GM18508 (cell line): ENCODE measurements around the gene TRAF5.
A peak's percentile ranks its signal among the peaks of the same experiment; 100 is the strongest.

ENCODE experiments used
- ATAC-seq: cut with Tn5 transposase; IDR thresholded peaks from one replicate; pipeline ENCODE4 v1.9.1; 2021; ENCODE audit warnings: moderate number of reproducible peaks; ENCODE audit not compliant: insufficient read depth, unreplicated experiment

Gene TRAF5

DNA sequence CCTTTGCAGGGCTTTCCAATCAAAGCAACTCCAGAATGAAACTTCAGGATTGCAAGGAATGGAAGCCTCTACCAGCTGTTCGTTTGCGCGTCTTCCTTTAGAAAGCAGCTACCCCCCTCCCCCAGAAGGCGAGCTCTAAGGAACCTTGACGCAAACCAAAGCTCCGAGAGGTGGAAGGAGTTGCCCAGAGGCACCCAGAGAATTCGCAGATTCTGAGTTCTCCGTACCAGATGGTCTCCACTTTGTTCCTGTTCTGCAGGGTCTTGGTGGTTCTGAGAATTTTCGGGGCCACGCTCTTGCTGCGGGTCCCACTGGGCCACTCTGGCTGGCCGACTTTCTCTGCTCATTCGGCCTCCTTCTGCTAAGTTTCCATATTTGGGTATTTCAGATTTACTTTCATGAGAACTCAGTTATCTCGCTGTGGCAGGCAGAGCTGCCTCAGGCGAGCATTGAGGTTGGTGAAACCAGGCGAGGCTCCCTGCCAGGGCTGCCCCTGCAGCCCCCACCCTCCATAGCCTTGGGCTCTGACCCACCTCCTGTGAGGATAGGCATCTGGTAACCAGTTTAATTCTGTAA lies 801 bp downstream of the TRAF5 start:
- no peak for ATAC-seq

- ATAC-seq: no peak
These were observed 1.6 kb downstream of the TRAF5 start for GRCh38 chr1:211328084-211328694.

DNA sequence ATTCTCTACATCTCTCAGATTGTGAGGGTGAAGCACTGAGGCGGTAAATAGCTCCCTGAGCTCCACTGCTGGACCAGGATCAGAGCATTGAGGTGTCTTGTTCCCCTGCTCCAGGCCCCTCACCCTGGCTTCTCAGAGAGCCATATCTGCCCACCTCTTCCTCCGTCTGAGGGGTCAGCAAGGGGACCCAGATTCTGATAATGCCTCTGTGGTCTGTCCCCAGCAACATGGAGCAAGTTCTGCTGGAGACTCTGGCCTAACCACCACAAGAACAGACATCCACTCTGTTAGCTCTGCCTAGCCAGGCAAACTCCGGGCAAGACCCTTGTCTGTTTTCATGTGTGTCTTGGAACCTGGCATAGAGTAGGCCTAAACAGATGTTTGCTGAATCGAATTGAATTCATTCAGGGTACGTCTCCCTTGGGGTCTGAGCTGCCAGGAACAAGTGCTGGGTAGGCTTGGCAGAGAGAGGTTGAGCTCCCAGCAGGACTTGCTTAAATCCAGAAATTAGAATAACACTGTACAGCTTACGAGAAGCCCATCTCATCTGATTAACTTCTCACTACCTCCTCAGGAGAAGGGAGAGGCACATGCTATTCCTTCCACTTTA lies 2.3 kb downstream of the TRAF5 start:
- ATAC-seq: no peak

GRCh38 chr1:211329764-211330201 lies 3.1 kb downstream of the TRAF5 start:
- peak; percentile 39 for ATAC-seq

DNA sequence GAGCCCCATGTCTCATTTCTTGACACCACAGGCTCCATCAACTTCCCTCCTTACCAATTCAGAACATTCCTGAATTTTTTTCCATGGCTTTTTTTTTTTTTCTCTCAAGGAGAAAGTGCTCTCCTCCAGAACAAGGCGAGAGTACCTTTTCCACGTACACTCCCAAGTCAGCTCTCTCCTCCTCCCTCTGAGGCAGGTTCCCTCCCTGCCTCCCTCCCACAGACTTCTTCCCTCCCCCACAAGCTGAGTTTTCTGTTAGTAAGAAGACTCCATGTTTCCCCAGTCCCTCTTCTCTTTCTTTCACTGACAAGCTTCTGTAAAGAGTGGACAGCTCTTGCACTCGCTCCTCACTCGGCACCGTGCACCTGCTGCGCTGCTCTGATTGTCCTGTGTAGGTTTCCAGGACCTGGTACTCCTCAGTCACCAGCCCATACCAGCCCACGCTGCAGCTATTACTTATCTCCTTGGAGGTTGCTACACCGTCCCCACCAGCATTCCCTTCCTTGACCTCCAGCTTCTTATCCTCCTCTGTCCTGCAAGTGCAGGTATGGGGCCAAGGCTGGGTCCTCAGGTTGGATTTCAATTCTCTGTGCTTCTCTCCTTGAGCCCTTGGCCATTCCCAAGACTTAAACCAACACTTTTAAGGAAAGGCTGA lies 3.8 kb downstream of the TRAF5 start:
- ATAC-seq: no peak

- no peak for ATAC-seq
These were observed 4.5 kb downstream of the TRAF5 start for GRCh38 chr1:211331011-211331709.

DNA sequence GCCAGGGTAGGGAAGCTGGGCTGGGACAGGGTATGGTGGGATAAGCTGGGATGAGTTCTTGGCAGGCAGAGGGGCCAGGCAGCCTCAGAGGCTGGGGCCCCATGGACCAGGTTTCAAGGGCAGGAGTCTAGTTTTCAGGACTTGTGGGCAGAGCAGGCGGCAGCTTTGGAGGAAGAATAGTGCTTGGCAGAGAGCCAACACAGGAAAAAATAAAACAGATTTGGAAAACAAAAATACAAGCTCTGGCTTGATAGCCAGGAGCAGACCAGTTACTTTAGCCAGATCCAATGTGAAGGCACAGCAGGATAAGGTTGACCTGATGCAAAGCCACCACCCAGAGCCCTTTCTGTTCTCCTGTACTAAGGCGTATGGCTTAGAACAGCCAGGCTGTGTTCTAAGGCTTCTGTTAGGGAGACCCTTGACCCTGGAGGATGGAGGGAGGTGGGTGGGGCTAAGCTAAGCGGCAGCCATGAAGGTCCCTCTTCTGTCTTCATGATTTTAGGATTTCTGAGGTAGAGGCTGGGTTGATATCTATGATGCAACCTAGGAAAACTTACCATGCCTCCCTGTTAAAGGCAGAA lies 5.5 kb downstream of the TRAF5 start:
- ATAC-seq: no peak

GRCh38 chr1:211332830-211333229 lies 6.2 kb downstream of the TRAF5 start:
- no peak for ATAC-seq

DNA sequence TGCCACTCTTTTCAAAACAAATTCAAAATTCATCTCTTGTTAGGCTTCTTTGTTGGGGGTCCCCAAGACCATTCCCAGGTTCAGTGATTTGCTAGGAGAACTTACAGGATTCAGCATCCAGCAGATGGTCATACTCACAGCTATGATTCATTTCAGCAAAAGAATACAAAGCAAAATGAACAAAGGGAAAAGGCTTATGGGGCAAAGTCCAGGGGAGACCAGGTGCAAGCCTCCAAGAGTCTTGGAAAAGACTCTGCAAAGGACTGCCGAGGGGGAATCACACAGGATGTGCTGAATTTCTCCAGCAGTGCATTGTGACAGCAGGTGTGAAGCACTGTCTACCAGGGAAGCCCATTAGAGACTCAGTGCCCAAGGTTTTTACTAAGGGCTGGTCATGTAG lies 7.3 kb downstream of the TRAF5 start:
- ATAC-seq: no peak

GRCh38 chr1:211334986-211335385 lies 8.4 kb downstream of the TRAF5 start:
- no peak for ATAC-seq

- peak; percentile 85 for ATAC-seq
These were observed 9.0 kb downstream of the TRAF5 start for GRCh38 chr1:211335522-211336157.

GRCh38 chr1:211336161-211336560 lies 9.5 kb downstream of the TRAF5 start:
- no peak for ATAC-seq

- ATAC-seq: no peak
These were observed 10.1 kb downstream of the TRAF5 start for GRCh38 chr1:211336775-211337174.

- no peak for ATAC-seq
These were observed 11.0 kb downstream of the TRAF5 start for GRCh38 chr1:211337430-211338223.

- ATAC-seq: no peak
These were observed 11.6 kb downstream of the TRAF5 start for GRCh38 chr1:211338224-211338620.

DNA sequence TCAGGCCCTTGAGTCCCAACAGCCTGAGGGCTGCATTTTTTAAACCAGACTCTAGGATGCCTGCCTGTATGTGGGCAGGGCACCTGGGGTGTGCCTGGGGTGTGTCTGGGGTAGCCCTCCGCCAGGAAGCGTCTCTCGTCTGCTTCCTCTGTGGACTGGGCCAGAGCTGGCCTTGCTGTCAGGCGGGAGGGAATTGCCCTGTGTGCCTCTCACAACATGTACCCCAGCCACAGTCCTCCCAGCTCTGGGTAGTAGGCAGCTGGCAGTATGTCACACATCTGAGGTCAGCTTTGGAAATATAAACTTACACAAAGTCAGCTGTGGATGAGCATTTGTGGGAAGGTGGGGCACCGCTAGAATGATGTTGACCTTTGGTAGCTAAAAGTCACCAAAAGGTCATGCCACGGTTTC lies 13.0 kb downstream of the TRAF5 start:
- no peak for ATAC-seq

GRCh38 chr1:211340622-211341507 lies 14.2 kb downstream of the TRAF5 start:
- no peak for ATAC-seq

DNA sequence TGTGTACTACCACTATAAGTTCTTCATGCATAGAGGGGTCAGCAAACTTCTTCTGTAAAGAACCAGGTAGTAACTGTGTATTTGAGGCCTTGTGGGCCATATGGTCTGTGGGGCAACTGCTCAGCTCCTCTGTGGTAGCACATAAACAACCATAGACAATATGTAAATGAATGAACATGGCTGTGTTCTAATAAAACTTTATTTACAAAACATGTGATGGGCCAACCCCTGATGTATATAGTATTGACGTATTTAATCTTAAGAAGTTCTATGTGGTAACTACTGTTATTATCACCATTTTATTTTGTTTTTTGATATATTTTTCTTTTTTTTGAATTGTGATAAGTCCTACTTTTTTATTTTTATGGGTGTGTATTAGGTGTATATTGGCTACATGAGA lies 15.4 kb downstream of the TRAF5 start:
- ATAC-seq: no peak
